Measurements from ENCODE around the gene TNFAIP8. TPM values are rescaled to one million over a fixed set of nuclear protein-coding genes. Genes with fewer than 3 reads are reported as not detected.

The TNFAIP8 gene
- total and polyA plus RNA-seq, 10 of the 15 experiments (the other 5 are each of a cell fraction or from before 2014, with no cell fraction given), result 124 to 324 (median 177) TPM

- H3K27me3 ChIP-seq (replicated peaks in 1 of 2; ENCODE audit: control insufficient read depth in 2 of 2, insufficient read depth in 2 of 2, low read length in 1 of 2), result no peaks in the 10 kb centered on the region
- H3K36me3 ChIP-seq (ENCODE audit: control insufficient read depth in 2 of 2, insufficient read depth in 2 of 2, low read length in 1 of 2), result 0 out of 4 replicates have a peak, but pooled peaks cover 0 to 2% of the 10 kb centered on the region in 2 experiments
- no peaks in the 10 kb centered on the region for H4K20me1 ChIP-seq (ENCODE audit: control insufficient read depth, insufficient read depth)
- CTCF ChIA-PET, result interaction anchor here (3.2 to 12.6 kb wide), 2 partner anchors 16 to 89 kb away, joined by 17 to 413 read pairs; no protein-coding TSS in a partner anchor
- no peak overlapping the region for H3K27ac ChIP-seq (ENCODE audit: control insufficient read depth, insufficient read depth)
- in situ Hi-C loops (cut with MboI), result loop anchor here (5.0 kb wide), 1 partner anchor 77 kb away; no protein-coding TSS in a partner anchor
- ATAC-seq (no peak), DNase-seq (ENCODE audit: low read depth, low spot score) (no peak), FAIRE-seq (no peak)
- no peak overlapping the region for H3K9ac ChIP-seq (ENCODE audit: control insufficient read depth, insufficient read depth, low read length)
- POLR2A ChIA-PET, result no interaction called here
- H3K4me1 ChIP-seq (ENCODE audit: control insufficient read depth, insufficient read depth, low read length), result peaks cover 63% of the 10 kb centered on the region
- WGBS (ENCODE audit: insufficient coverage, insufficient replicate concordance, low lambda C conversion rate, missing lambda C conversion rate), result 93% methylated on average over 5 of the region's 5 CpGs
- no TSS peak for BruUV-seq (replicated peaks)
- peaks cover 86% of the 10 kb centered on the region for H3K79me2 ChIP-seq (ENCODE audit: control insufficient read depth, insufficient read depth, low read length)
- H2AFZ ChIP-seq (ENCODE audit: control insufficient read depth, low read depth, low read length), result no peak overlapping the region
- RAD21 ChIA-PET (ENCODE audit: unreplicated experiment), result interaction anchor here (9.5 kb wide), 1 partner anchor 89 kb away, joined by 303 read pairs; no protein-coding TSS in a partner anchor
- no peaks in the 10 kb centered on the region for H3K9me3 ChIP-seq (replicated peaks; ENCODE audit: control insufficient read depth, insufficient read depth, low read length)
- SMC1A ChIA-PET (ENCODE audit: uncharacterized antibody, unreplicated experiment), result interaction anchor here (1.7 to 19.0 kb wide), 3 partner anchors 19 to 86 kb away, joined by 5 to 393 read pairs (median 318); no protein-coding TSS in a partner anchor
- no peak overlapping the region for H3K4me2 ChIP-seq (ENCODE audit: control insufficient read depth, insufficient read depth)
- H3K4me3 ChIP-seq, result no peak overlapping the region
- no peak for TF ChIP-seq ESRRA (IDR thresholded peaks at IDR 0.05; ENCODE audit: low read length)
- no peak for TF ChIP-seq POU2F2 (IDR thresholded peaks at IDR 0.05; ENCODE audit: borderline replicate concordance, low read depth, low read length)
- no peak for TF ChIP-seq SIN3A (IDR thresholded peaks at IDR 0.05; ENCODE audit: low read depth, low read length)
- TF ChIP-seq NKRF (conservative IDR thresholded peaks at IDR 0.05), result no peak
- intact Hi-C loops (cut with micrococcal nuclease; ENCODE audit: unreplicated experiment), result no loop called here
Measured at GRCh38 chr5:119319890-119320289, 35.9 kb upstream of the TNFAIP8 start.

Data from GM12878 (cell line).